D721Med (cell line): ENCODE measurements around the gene SLIT1.

Experiments
- DNase-seq: peaks from one replicate; pipeline ENCODE4 v3.0.0; 2011; ENCODE audit warnings: low spot score; ENCODE audit not compliant: insufficient read length
- FAIRE-seq: peaks from 2 replicates; lab custom pipeline; 2011; peaks lifted over from hg19 to GRCh38; lab: Jason Lieb, UNC
- TF ChIP-seq, protein P1 (sequence below): IDR thresholded peaks from 2 replicates; pipeline ENCODE4 v1.5.1; 2012; ENCODE audit warnings: mild to moderate bottlenecking, control low read depth; ENCODE audit not compliant: insufficient read depth; ENCODE audit errors: missing control alignments

SLIT1 gene

DNA sequence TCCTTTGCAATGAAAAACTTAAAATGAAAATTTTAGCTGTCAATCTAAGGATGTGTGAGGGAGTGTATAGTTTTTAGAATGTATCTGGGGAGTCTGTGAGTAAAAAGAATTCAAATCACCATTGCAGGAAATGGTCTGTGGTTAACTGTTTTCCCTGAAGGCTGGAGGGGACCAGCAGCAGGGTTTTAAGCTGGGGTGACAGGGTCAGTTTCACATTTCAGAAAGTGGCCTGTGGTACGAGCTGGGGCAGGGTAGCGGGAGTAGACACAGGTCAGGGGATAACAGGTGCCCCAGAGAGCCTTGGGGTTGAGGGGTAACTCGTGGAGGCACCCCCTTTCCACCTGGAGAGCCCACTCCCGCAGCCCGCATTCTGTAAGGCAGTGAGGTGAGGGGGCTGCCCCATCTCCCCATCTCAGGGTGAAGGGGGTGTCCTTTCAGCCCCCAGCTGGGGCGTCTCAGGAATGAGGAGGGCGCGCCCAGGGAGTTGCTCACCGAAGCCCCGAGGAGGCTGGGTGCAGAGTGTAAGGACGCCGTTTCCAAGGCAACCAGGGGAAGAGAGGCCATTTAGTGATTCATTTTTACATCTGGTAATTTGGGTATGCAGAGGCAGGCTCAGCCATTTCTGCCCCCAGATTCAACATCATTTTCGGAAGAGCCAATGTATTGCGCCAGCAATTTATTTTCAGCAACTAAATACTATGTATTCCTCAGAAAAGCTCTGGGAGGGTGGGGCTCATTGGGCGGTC is 168.9 kb downstream of the SLIT1 start:
- TF ChIP-seq, protein P1, sequence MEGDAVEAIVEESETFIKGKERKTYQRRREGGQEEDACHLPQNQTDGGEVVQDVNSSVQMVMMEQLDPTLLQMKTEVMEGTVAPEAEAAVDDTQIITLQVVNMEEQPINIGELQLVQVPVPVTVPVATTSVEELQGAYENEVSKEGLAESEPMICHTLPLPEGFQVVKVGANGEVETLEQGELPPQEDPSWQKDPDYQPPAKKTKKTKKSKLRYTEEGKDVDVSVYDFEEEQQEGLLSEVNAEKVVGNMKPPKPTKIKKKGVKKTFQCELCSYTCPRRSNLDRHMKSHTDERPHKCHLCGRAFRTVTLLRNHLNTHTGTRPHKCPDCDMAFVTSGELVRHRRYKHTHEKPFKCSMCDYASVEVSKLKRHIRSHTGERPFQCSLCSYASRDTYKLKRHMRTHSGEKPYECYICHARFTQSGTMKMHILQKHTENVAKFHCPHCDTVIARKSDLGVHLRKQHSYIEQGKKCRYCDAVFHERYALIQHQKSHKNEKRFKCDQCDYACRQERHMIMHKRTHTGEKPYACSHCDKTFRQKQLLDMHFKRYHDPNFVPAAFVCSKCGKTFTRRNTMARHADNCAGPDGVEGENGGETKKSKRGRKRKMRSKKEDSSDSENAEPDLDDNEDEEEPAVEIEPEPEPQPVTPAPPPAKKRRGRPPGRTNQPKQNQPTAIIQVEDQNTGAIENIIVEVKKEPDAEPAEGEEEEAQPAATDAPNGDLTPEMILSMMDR = no peak
- no peak for DNase-seq
- FAIRE-seq = no peak

DNA sequence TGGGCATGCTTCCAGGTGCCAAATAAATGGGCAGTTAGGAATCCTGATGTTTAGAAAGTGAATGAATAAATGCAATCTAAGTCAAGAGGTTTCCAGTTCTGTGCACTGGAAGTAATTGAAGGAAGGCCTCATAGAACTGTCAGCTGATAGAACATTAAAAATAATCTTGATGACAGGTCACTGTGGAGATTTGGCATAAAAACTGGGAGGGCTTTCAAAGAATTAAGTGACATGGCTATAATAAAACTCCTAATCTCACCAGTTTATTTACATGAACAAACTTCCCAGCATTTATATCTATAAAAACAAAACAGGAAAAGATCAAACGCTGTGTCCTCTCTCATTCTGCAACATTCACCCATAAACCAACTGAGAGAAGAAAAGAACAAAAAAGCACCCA is 170.5 kb downstream of the SLIT1 start:
- FAIRE-seq (no peak), DNase-seq (no peak)
- TF ChIP-seq, protein P1 = no peak

DNA sequence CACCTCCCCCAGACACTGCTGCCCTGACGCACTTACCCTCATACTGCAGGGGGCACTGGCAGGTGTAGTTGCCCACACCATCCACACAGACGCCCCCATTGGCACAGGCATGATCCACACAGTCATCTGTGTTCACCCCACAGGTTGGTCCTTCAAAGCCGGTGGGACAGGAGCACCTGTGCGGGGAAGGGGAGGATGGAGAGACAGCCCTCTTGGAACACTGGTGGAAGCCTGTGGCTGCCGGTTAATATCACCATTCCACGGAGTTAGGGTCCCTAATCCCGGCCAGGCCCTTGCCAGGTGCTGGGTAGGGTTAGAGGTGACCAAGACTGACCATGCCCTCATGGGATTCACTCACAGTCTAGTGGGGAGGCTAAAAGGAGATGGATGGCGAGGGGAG is 171.8 kb downstream of the SLIT1 start:
- FAIRE-seq (no peak), DNase-seq (no peak)
- TF ChIP-seq, protein P1 = no peak

DNA sequence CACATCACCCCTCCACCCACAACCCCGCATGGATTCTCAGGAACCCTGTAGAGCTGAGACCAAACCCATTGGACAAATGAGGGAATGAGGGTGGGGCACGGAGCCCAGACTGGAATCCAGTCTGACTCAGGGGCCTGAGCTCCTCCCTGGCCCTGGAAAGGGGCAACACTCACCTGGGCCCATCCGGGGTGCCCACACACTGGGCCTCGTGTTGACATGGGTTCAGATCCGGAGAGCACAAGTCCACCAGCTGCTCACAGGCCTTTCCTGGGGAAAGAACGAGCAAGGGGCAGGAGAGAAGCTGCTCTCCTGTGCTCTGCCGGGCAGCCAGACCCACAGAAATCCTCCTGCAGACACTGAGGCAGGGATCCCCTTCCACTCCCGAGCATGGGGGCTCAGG is 172.2 kb downstream of the SLIT1 start:
- TF ChIP-seq, protein P1 = no peak
- FAIRE-seq = no peak
- no peak for DNase-seq

DNA sequence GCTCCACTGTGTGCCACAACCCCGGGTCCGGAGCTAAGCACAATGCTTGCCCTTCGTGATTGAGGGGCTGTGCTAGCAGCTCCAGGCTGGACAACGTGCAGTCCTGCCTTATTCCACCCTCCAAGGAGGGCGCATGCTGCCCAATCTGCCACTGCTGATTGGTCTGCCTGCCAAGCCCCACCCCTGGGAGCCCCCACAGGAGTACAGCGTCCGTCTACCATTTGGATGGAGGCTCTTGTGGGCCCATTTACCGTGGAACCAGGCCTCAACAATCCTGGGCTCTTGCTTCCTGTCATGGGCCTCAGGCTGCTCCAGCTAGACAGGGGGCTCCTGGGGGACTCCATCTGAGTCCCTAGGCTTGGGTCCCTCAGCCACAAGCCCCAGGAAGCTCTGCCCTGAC is 173.3 kb downstream of the SLIT1 start:
- DNase-seq = no peak
- FAIRE-seq = no peak
- TF ChIP-seq, protein P1 = no peak

DNA sequence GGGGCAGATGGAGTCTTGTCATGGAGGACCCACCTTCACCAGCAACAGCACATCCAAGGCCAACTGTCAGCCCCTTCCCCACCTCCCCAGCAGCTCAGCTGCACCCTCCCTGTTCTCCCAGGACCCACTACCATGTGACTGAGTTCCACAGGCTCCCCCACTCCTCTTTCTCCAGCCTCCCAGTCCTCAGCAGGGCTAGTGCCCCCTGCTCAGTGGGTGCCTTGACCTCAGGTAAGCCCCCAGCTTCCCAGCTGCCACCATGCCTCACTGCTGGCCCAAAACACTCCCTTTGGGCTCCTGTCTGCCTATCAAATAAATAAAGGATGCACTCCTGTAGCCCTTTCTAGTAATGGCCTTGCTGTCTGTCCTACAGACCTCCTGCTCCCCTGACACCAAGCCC is 174.4 kb downstream of the SLIT1 start:
- no peak for FAIRE-seq
- no peak for DNase-seq
- TF ChIP-seq, protein P1 = no peak

DNA sequence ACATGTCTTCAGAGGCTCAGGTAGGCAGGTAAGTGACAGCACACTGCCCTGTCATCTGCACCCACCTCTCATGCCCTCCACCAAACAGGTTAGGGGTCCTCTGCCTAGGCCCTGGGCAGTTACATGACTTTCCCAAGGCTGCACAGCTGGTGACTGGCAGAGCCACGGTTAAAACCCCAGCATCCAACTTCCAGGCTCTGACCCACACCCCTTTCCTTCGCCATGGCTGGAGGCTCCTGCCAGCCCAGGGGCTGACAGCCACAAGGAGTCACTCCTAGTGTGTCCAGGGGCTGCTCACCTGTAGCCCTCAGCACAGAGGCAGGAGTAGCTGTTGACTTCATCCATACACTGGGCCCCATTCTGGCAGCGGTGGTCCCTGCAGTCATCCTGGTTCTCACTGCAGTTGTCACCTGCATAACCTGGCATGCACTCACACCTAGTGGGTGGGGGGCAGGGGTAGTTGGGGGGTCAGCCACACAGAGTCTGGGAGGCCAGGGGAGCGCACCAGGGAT is 175.0 kb downstream of the SLIT1 start:
- no peak for FAIRE-seq
- TF ChIP-seq, protein P1 = no peak

More for the DNA sequence above, 175.0 kb downstream of the SLIT1 start:
- no peak for DNase-seq
